Neural cell (in vitro differentiated cells): ENCODE measurements around the gene KRTAP9-8.
"Not testable (repeated sequence)": the region's sequence is repeated elsewhere in the genome, so short reads cannot be mapped to it uniquely, and the experiment has no call there.

Experiments
- POLR2AphosphoS5 ChIP-seq: IDR thresholded peaks from 2 replicates; pipeline ENCODE4 v1.6.1; 2012
- TF ChIP-seq, protein P1 (sequence below): IDR thresholded peaks from 2 replicates; pipeline ENCODE4 v1.6.1; 2012; ENCODE audit warnings: borderline replicate concordance
- TF ChIP-seq, protein P2 (sequence below): fragments of 450-650 bp; IDR thresholded peaks from 2 replicates; pipeline ENCODE4 v1.5.1; 2014; ENCODE audit warnings: antibody characterized with exemption, mild to moderate bottlenecking, moderate library complexity; ENCODE audit not compliant: poor library complexity, severe bottlenecking

DNA sequence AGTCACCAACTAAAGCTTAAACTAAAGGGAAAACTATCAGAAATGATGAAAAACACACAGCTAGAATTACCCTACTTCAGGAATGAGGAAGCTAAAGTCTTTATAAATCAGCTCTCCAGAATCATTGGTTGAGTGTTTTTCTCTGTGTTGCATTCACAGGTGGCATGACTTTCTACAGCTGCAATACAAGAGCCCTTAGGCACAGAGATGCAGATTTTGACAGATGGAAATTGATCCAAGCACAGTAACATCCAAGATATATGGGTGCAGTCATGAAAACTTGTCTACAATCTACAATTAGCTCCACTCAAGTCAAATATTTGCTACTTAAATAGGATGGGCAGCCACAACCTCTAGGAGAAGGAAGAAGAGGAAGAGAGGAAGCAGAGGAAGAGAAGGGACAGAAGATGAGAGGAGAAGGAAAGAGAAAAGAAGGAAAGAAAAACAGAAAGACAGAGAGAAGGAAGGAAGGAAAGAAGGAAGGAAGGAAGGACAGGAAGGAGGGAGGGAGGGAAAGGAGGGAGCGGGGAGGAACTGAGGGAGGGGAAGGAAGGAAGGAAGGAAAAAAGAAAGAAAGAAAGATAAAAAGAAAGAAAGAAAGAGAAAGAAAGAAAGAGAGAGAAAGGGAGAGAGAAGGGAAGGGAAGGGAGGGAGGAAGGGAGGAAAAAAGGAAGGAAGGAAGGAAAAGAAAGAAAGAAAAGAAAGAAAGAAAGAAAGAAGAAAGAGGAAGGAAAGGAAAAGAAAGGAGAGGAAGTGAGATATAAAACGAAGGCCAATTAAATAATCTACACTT is 9.4 kb downstream of the KRTAP9-8 start:
- TF ChIP-seq POLR2AphosphoS5, result not testable (repeated sequence)
- TF ChIP-seq, protein P1, sequence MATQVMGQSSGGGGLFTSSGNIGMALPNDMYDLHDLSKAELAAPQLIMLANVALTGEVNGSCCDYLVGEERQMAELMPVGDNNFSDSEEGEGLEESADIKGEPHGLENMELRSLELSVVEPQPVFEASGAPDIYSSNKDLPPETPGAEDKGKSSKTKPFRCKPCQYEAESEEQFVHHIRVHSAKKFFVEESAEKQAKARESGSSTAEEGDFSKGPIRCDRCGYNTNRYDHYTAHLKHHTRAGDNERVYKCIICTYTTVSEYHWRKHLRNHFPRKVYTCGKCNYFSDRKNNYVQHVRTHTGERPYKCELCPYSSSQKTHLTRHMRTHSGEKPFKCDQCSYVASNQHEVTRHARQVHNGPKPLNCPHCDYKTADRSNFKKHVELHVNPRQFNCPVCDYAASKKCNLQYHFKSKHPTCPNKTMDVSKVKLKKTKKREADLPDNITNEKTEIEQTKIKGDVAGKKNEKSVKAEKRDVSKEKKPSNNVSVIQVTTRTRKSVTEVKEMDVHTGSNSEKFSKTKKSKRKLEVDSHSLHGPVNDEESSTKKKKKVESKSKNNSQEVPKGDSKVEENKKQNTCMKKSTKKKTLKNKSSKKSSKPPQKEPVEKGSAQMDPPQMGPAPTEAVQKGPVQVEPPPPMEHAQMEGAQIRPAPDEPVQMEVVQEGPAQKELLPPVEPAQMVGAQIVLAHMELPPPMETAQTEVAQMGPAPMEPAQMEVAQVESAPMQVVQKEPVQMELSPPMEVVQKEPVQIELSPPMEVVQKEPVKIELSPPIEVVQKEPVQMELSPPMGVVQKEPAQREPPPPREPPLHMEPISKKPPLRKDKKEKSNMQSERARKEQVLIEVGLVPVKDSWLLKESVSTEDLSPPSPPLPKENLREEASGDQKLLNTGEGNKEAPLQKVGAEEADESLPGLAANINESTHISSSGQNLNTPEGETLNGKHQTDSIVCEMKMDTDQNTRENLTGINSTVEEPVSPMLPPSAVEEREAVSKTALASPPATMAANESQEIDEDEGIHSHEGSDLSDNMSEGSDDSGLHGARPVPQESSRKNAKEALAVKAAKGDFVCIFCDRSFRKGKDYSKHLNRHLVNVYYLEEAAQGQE, result not testable (repeated sequence)
- TF ChIP-seq, protein P2, sequence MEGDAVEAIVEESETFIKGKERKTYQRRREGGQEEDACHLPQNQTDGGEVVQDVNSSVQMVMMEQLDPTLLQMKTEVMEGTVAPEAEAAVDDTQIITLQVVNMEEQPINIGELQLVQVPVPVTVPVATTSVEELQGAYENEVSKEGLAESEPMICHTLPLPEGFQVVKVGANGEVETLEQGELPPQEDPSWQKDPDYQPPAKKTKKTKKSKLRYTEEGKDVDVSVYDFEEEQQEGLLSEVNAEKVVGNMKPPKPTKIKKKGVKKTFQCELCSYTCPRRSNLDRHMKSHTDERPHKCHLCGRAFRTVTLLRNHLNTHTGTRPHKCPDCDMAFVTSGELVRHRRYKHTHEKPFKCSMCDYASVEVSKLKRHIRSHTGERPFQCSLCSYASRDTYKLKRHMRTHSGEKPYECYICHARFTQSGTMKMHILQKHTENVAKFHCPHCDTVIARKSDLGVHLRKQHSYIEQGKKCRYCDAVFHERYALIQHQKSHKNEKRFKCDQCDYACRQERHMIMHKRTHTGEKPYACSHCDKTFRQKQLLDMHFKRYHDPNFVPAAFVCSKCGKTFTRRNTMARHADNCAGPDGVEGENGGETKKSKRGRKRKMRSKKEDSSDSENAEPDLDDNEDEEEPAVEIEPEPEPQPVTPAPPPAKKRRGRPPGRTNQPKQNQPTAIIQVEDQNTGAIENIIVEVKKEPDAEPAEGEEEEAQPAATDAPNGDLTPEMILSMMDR, result not testable (repeated sequence)
